Neuronal stem cell (in vitro differentiated cells): ENCODE results near the gene IL11RA. TPM values are rescaled to one million over a fixed set of nuclear protein-coding genes. Genes with fewer than 3 reads are reported as not detected.

ENCODE experiments used
- DNase-seq: peaks from one replicate; pipeline ENCODE4 v3.0.0-alpha.2; 2013; ENCODE audit warnings: low spot score
- H2AFZ ChIP-seq: one replicate; pipeline ENCODE4 v1.6.1; 2013; ENCODE audit warnings: mild to moderate bottlenecking, low read length, inconsistent platforms
- H2AK5ac ChIP-seq: 2 replicates; pipeline ENCODE4 v1.6.1; 2013; ENCODE audit warnings: low read depth, mild to moderate bottlenecking, inconsistent platforms, low read length, moderate library complexity, mixed read lengths
- H2BK120ac ChIP-seq: 2 replicates; pipeline ENCODE4 v1.6.1; 2013; ENCODE audit warnings: low read depth, mild to moderate bottlenecking, inconsistent platforms, low read length, moderate library complexity, mixed read lengths
- H2BK12ac ChIP-seq: one replicate; pipeline ENCODE4 v1.6.1; 2013; ENCODE audit warnings: low read length, inconsistent platforms
- H2BK15ac ChIP-seq: 2 replicates; pipeline ENCODE4 v1.6.1; 2013; ENCODE audit warnings: mild to moderate bottlenecking, low read length, inconsistent platforms, mixed read lengths
- H2BK5ac ChIP-seq: one replicate; pipeline ENCODE4 v1.6.1; 2013; ENCODE audit warnings: inconsistent platforms, mild to moderate bottlenecking, low read length, moderate library complexity
- H3K14ac ChIP-seq: one replicate; pipeline ENCODE4 v1.6.1; 2013; ENCODE audit warnings: low read length, inconsistent platforms
- H3K18ac ChIP-seq: 2 replicates; pipeline ENCODE4 v1.6.1; 2013; ENCODE audit warnings: low read length, inconsistent platforms
- H3K23ac ChIP-seq: 2 replicates; pipeline ENCODE4 v1.6.1; 2013; ENCODE audit warnings: low read depth, mild to moderate bottlenecking, mixed read lengths, low read length, inconsistent platforms; ENCODE audit not compliant: poor library complexity
- H3K27ac ChIP-seq: replicated peaks from 3 replicates; pipeline ENCODE4 v1.5.1; 2013; ENCODE audit warnings: low read length, inconsistent platforms
- H3K27me3 ChIP-seq, 3 experiments: 2 replicates each; pipeline ENCODE4 v1.6.1; 2013; ENCODE audit warnings: low read length in 3 of 3, mild to moderate bottlenecking in 2 of 3, inconsistent platforms in 1 of 3, low read depth in 1 of 3, mixed read lengths in 1 of 3, moderate library complexity in 1 of 3; ENCODE audit not compliant: control insufficient read depth in 3 of 3, insufficient read depth in 3 of 3
- H3K36me3 ChIP-seq, 2 donors: replicated peaks in 1 of 2; 2 replicates each; pipeline ENCODE4 v1.6.1; 2013; ENCODE audit warnings: low read length in 2 of 2; ENCODE audit not compliant: control insufficient read depth in 2 of 2, insufficient read depth in 2 of 2
- H3K4ac ChIP-seq: 2 replicates; pipeline ENCODE4 v1.6.1; 2013; ENCODE audit warnings: inconsistent platforms, mild to moderate bottlenecking, low read length, moderate library complexity
- H3K4me1 ChIP-seq, 2 donors: 1 replicate in 1 of 2; 2 replicates in 1 of 2; pipeline ENCODE4 v1.6.1; 2013; ENCODE audit warnings: low read length in 2 of 2, low read depth in 1 of 2; ENCODE audit not compliant: control insufficient read depth in 2 of 2, insufficient read depth in 1 of 2
- H3K4me2 ChIP-seq: one replicate; pipeline ENCODE4 v1.6.1; 2013; ENCODE audit warnings: mild to moderate bottlenecking, low read length, inconsistent platforms; ENCODE audit not compliant: insufficient read depth, poor library complexity, severe bottlenecking
- H3K4me3 ChIP-seq, 2 donors: 2 replicates each; pipeline ENCODE4 v1.5.1; 2013; ENCODE audit warnings: low read length in 2 of 2, mild to moderate bottlenecking in 2 of 2, inconsistent platforms in 1 of 2, moderate library complexity in 1 of 2
- H3K79me1 ChIP-seq: one replicate; pipeline ENCODE4 v1.6.1; 2013; ENCODE audit warnings: low read depth, mild to moderate bottlenecking, inconsistent platforms, low read length, moderate library complexity
- H3K9ac ChIP-seq: one replicate; pipeline ENCODE4 v1.6.1; 2013; ENCODE audit warnings: mild to moderate bottlenecking, low read depth, low read length, inconsistent platforms; ENCODE audit not compliant: poor library complexity
- H3K9me3 ChIP-seq, 2 donors: replicated peaks in 1 of 2; 2 replicates each; pipeline versions ENCODE3 to v1.6.1; 2013; ENCODE audit warnings: low read length in 2 of 2, mild to moderate bottlenecking in 2 of 2, inconsistent platforms in 1 of 2, low read depth in 1 of 2, mixed read lengths in 1 of 2, moderate library complexity in 1 of 2; ENCODE audit not compliant: control insufficient read depth in 2 of 2, insufficient read depth in 1 of 2
- H4K8ac ChIP-seq: one replicate; pipeline ENCODE4 v1.6.1; 2013; ENCODE audit warnings: low read depth, mild to moderate bottlenecking, inconsistent platforms, low read length, moderate library complexity
- H4K91ac ChIP-seq: one replicate; pipeline ENCODE4 v1.6.1; 2013; ENCODE audit warnings: low read length, low read depth, mild to moderate bottlenecking, inconsistent platforms; ENCODE audit not compliant: poor library complexity
- WGBS, 2 donors: extraction: QIAGEN DNeasy Blood & Tissue Kit; methylation state at CpG; one replicate each; pipeline ENCODE4 v1.1.7; 2013; ENCODE audit warnings: missing lambda C conversion rate in 2 of 2, mixed read lengths in 1 of 2; ENCODE audit not compliant: insufficient read length in 2 of 2, insufficient replicate concordance in 1 of 2; ENCODE audit errors: extremely low coverage in 2 of 2; 5-methylcytosine and 5-hydroxymethylcytosine counted together
- polyA plus RNA-seq, 2 experiments: library from polyadenylated mRNA; stranded (reverse); fragments of 200-250 nt; gene quantifications; one replicate each; pipeline ENCODE4 v1.2.3, GENCODE V29; 2013

IL11RA gene
- polyA plus RNA-seq (2013, experiment 1 of 2) = 11.9 TPM
- polyA plus RNA-seq (2013, experiment 2 of 2) = 11.4 TPM

- Histone ChIP-seq H2BK12ac (peak within 1 kb of the TSS; percentile 77), H3K18ac (peak within 1 kb of the TSS; percentile 84), H2AK5ac (peak within 1 kb of the TSS; percentile 31), H3K27ac (peak within 1 kb of the TSS; percentile 65), H3K79me1 (peaks cover 1% of the 10 kb centered on the region), H3K36me3 (peaks cover 19 to 23% of the 10 kb centered on the region in 2 donors), H2BK5ac (peak within 1 kb of the TSS; percentile 46), H2BK15ac (no peak within 1 kb of the TSS), H3K23ac (peak within 1 kb of the TSS; percentile 1), H2BK120ac (no peak within 1 kb of the TSS), H3K9me3 (no peaks in the 10 kb centered on the region), H4K91ac (peak within 1 kb of the TSS; percentile 94), H3K9ac (peak within 1 kb of the TSS; percentile 81), H3K4me3 (peak within 1 kb of the TSS; percentile 50 to 73), H3K27me3 (no peaks in the 10 kb centered on the region), H3K4ac (no peak within 1 kb of the TSS), H3K4me1 (peaks cover 38 to 40% of the 10 kb centered on the region in 2 donors), H4K8ac (peak within 1 kb of the TSS; percentile 83), H3K14ac (peak within 1 kb of the TSS; percentile 39), H2AFZ (peak within 1 kb of the TSS; percentile 69), H3K4me2 (peak within 1 kb of the TSS; percentile 47)
- DNase-seq = peak; percentile 88
- no CpG with 5 or more reads among the region's 24 CpGs for WGBS, 2 donors
Measured at GRCh38 chr9:34651876-34652601, at the start of gene IL11RA. Gene IL11RA (plus strand): TSS chr9:34652185. CDS start chr9:34655218, 3,033 bp downstream.

GRCh38 chr9:34603610-34604231 lies 48.3 kb upstream of the IL11RA start:
- Histone ChIP-seq H2BK120ac (no peak overlapping the region), H4K8ac (no peak overlapping the region)

GRCh38 chr9:34606190-34606589 lies 45.8 kb upstream of the IL11RA start:
- peaks cover 12 to 19% of the 10 kb centered on the region in 2 donors for H3K4me1 ChIP-seq
- peaks cover 3% of the 10 kb centered on the region for H3K79me1 ChIP-seq
- no peaks in the 10 kb centered on the region for H3K9me3 ChIP-seq
- H2AFZ ChIP-seq = no peak overlapping the region
- H3K4me3 ChIP-seq = no peak overlapping the region
- no peak overlapping the region for H3K27ac ChIP-seq
- no peak overlapping the region for H2BK12ac ChIP-seq
- H3K23ac ChIP-seq = no peak overlapping the region
- no peak overlapping the region for H2BK120ac ChIP-seq
- H3K14ac ChIP-seq = no peak overlapping the region
- no peak overlapping the region for H4K8ac ChIP-seq
- H2AK5ac ChIP-seq = no peak overlapping the region
- peaks cover 3 to 10% of the 10 kb centered on the region in 2 donors for H3K36me3 ChIP-seq
- peaks cover 0 to 8% (median 0%) of the 10 kb centered on the region in 3 experiments for H3K27me3 ChIP-seq
- no peak overlapping the region for H2BK15ac ChIP-seq
- DNase-seq = no peak
- H3K9ac ChIP-seq = no peak overlapping the region
- H2BK5ac ChIP-seq = no peak overlapping the region
- no peak overlapping the region for H3K4me2 ChIP-seq
- no peak overlapping the region for H4K91ac ChIP-seq
- H3K18ac ChIP-seq = no peak overlapping the region
- no peak overlapping the region for H3K4ac ChIP-seq

More at GRCh38 chr9:34603610-34604231, 48.3 kb upstream of the IL11RA start:
- Histone ChIP-seq H2AFZ (no peak overlapping the region), H2BK5ac (no peak overlapping the region), H3K79me1 (no peaks in the 10 kb centered on the region), H4K91ac (no peak overlapping the region), H3K4ac (no peak overlapping the region), H3K9me3 (no peaks in the 10 kb centered on the region), H3K23ac (no peak overlapping the region), H2BK12ac (no peak overlapping the region), H3K4me1 (peaks cover 4 to 15% of the 10 kb centered on the region in 2 donors), H2BK15ac (no peak overlapping the region), H3K4me2 (no peak overlapping the region), H3K27ac (no peak overlapping the region), H3K27me3 (peaks cover 0 to 8% (median 0%) of the 10 kb centered on the region in 3 experiments), H3K36me3 (no peaks in the 10 kb centered on the region), H2AK5ac (no peak overlapping the region), H3K14ac (no peak overlapping the region), H3K9ac (no peak overlapping the region), H3K4me3 (no peak overlapping the region), H3K18ac (no peak overlapping the region)
- no CpG with 5 or more reads among the region's 4 CpGs for WGBS, 2 donors
- peak; percentile 86 for DNase-seq

GRCh38 chr9:34606905-34607304 lies 45.1 kb upstream of the IL11RA start:
- no peak overlapping the region for H3K23ac ChIP-seq
- no peak overlapping the region for H3K4me3 ChIP-seq
- H3K4me2 ChIP-seq = no peak overlapping the region
- no peaks in the 10 kb centered on the region for H3K9me3 ChIP-seq
- DNase-seq = no peak
- H2BK120ac ChIP-seq = no peak overlapping the region
- H3K27me3 ChIP-seq = peaks cover 0 to 8% (median 0%) of the 10 kb centered on the region in 3 experiments
- H2AK5ac ChIP-seq = no peak overlapping the region
- H3K36me3 ChIP-seq = peaks cover 3 to 10% of the 10 kb centered on the region in 2 donors
- no CpG with 5 or more reads among the region's 3 CpGs for WGBS, 2 donors
- H3K4me1 ChIP-seq = peaks cover 14 to 15% of the 10 kb centered on the region in 2 donors
- no peak overlapping the region for H3K27ac ChIP-seq
- H2BK15ac ChIP-seq = no peak overlapping the region
- H4K8ac ChIP-seq = no peak overlapping the region
- no peak overlapping the region for H2AFZ ChIP-seq
- H3K14ac ChIP-seq = no peak overlapping the region
- H4K91ac ChIP-seq = no peak overlapping the region
- no peak overlapping the region for H3K9ac ChIP-seq
- peaks cover 6% of the 10 kb centered on the region for H3K79me1 ChIP-seq
- no peak overlapping the region for H2BK5ac ChIP-seq
- H3K4ac ChIP-seq = no peak overlapping the region
- H3K18ac ChIP-seq = no peak overlapping the region
- H2BK12ac ChIP-seq = no peak overlapping the region
